Spinal cord (tissue), 10 donors: Measurements from ENCODE around the gene CYP3A5. TPM values are rescaled to one million over a fixed set of nuclear protein-coding genes. Genes with fewer than 3 reads are reported as not detected.
"Not testable (repeated sequence)": the region's sequence is repeated elsewhere in the genome, so short reads cannot be mapped to it uniquely, and the experiment has no call there.

Source experiments
- DNase-seq, 6 donors: peaks; one replicate each; pipeline versions ENCODE4 v3.0.0 to v3.0.0-alpha.2; 2013 to 2015; ENCODE audit warnings: low spot score in 6 of 6, low read depth in 4 of 6
- H3K27ac ChIP-seq: one replicate; pipeline ENCODE4 v1.5.1; 2013; ENCODE audit warnings: low read depth, low read length, control low read depth
- H3K27me3 ChIP-seq: one replicate; pipeline ENCODE4 v1.6.1; 2013; ENCODE audit warnings: low read length; ENCODE audit not compliant: control insufficient read depth, insufficient read depth
- H3K36me3 ChIP-seq: one replicate; pipeline ENCODE4 v1.6.1; 2013; ENCODE audit warnings: low read length; ENCODE audit not compliant: control insufficient read depth, insufficient read depth
- H3K4me1 ChIP-seq: one replicate; pipeline ENCODE4 v1.6.1; 2013; ENCODE audit warnings: low read length; ENCODE audit not compliant: control insufficient read depth, insufficient read depth
- H3K4me3 ChIP-seq: one replicate; pipeline ENCODE4 v1.5.1; 2013; ENCODE audit warnings: low read depth, low read length, control low read depth
- H3K9me3 ChIP-seq: one replicate; pipeline ENCODE4 v1.6.1; 2013; ENCODE audit warnings: low read length; ENCODE audit not compliant: control insufficient read depth, insufficient read depth
- WGBS: methylation state at CpG from one replicate; pipeline ENCODE4 v1.1.5; 2013; ENCODE audit warnings: missing lambda C conversion rate; ENCODE audit not compliant: insufficient coverage; 5-methylcytosine and 5-hydroxymethylcytosine counted together
- polyA plus RNA-seq, 2 donors: library from polyadenylated mRNA; unstranded; fragments of 120-200 nt; gene quantifications; one replicate each; pipeline ENCODE4 v1.2.1, GENCODE V29; 2013; ENCODE audit not compliant: insufficient read length in 2 of 2
- total RNA-seq, 2 donors: library from RNA; depleted of rRNA in 1 of 2; stranded (reverse); fragments of 120-200 nt in 1 of 2; fragments of >200 nt in 1 of 2; gene quantifications; one replicate each; pipeline versions ENCODE4 v1.2.3 to v1.2.4, GENCODE V29; 2013 to 2014
- donor health status: healthy.

The CYP3A5 gene
- total and polyA plus RNA-seq, 4 donors, result 2.6 to 8.4 (median 4.9) TPM

DNA sequence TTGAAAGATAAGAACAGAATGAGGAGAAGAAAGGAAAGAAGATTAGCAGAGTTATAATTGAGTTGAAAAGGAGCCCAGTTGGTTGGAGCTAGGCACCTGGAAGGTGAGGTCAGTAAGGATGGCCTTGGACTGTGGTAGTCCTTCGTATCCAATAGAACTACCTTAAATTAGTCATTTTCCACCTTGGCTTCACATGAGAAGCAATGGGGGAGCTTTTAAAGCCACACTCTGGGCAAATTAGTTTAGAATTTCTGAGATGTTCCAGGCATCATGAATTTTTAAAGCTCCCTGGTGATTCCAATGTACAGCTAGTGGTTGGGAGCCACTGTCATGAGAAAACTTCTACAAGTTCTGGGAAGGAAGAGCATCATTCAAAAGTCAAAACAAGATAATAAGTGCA, 27.3 kb upstream of the CYP3A5 start:
- DNase-seq, result peak in 1 of 6 donors; percentile 0
- Histone ChIP-seq H3K4me3 (no peak overlapping the region), H3K36me3 (no peaks in the 10 kb centered on the region), H3K9me3 (peaks cover 9% of the 10 kb centered on the region), H3K27ac (no peak overlapping the region), H3K27me3 (no peaks in the 10 kb centered on the region), H3K4me1 (no peaks in the 10 kb centered on the region)
- WGBS, result no CpG with 5 or more reads among the region's 1 CpG

DNA sequence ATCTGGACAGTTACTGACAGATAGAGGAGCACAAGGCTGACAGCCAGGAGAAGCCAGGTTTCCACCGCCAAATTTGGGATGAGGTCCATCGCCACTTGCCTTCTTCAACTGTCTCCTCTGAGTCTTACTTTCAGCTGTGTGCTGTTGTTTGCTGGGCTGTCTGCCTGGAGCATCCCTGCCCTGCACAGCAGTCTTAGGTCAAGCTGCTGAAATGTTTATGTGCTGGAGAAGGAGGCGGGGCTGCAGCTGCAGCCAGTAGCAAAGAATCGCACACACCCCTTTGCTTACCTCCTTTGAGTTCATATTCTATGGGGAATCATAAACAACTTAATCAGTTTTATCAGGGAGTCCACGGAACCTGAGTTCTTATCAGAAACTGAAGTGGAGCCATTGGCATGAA, 20.1 kb upstream of the CYP3A5 start:
- Histone ChIP-seq H3K9me3 (no peaks in the 10 kb centered on the region), H3K4me3 (no peak overlapping the region), H3K36me3 (no peaks in the 10 kb centered on the region), H3K27ac (no peak overlapping the region), H3K4me1 (no peaks in the 10 kb centered on the region), H3K27me3 (no peaks in the 10 kb centered on the region)
- WGBS, result 89% methylated on average over 3 of the region's 5 CpGs
- DNase-seq, result no peak

DNA sequence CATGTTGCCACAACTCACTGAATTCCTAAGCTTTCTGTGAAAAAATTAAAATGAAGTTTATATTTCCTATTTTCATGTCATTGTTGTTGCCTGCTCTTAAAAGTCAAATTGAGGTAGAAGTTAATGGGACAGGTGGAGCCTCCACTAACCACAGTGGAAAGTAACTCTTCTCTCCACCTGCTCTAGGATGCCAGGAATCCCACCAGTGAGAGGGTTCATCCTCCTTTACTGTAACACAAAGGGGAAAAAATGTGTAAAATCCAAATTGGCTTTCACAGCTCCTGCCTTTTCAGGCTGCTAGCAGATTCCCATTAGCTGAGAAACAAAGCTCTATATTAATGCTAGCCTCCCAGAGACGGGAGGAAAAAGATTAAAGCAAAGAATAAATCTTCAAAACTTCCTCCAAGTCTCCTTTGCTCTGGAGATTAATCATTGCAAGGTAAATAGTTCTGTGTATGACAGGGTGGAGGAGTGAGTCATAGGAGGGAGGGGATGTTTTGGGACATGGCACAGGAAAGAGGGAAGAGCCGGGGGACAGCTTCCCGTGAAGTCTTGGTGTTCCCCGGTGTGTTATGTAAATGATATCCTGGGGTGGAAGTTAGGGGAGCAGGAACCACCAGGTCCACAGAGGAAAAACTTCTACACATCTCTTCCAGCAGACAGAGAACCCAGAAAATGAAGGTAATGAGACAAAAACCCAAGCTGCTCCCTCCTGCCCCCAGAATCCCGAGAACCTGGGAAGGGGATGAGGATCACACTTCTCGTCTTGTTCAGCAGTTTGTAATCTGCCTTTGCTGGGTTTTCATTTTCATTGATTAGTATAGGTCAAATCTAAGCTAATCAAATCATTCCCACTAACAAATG, 19.3 kb upstream of the CYP3A5 start:
- H3K27me3 ChIP-seq, H3K4me1 ChIP-seq, H3K9me3 ChIP-seq, H3K36me3 ChIP-seq, H3K4me3 ChIP-seq, H3K27ac ChIP-seq, DNase-seq: not testable (repeated sequence)
- WGBS, result no CpG with 5 or more reads among the region's 6 CpGs

DNA sequence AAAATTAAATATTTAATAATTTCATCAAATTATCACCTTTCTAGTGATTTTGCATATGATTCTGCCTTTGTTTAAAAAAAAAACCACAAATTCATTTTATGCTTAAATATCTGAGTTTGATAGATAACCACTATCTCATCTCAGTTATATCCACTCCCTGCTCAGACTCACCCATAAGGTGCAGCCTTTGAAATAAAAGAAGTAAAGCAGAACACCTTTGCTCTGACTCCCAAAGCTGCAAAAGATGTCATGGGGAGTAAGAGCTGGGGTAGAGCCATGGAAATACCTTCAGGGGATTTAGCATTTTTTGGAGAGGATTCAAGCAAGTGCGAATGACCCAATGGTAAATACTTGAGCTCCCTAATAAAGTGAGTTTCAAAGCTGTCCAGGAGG, 15.1 kb upstream of the CYP3A5 start:
- Histone ChIP-seq H3K4me3 (no peak overlapping the region), H3K27ac (no peak overlapping the region), H3K36me3 (no peaks in the 10 kb centered on the region), H3K9me3 (no peaks in the 10 kb centered on the region), H3K4me1 (no peaks in the 10 kb centered on the region), H3K27me3 (no peaks in the 10 kb centered on the region)
- no peak for DNase-seq
- no CpG with 5 or more reads among the region's 1 CpG for WGBS

DNA sequence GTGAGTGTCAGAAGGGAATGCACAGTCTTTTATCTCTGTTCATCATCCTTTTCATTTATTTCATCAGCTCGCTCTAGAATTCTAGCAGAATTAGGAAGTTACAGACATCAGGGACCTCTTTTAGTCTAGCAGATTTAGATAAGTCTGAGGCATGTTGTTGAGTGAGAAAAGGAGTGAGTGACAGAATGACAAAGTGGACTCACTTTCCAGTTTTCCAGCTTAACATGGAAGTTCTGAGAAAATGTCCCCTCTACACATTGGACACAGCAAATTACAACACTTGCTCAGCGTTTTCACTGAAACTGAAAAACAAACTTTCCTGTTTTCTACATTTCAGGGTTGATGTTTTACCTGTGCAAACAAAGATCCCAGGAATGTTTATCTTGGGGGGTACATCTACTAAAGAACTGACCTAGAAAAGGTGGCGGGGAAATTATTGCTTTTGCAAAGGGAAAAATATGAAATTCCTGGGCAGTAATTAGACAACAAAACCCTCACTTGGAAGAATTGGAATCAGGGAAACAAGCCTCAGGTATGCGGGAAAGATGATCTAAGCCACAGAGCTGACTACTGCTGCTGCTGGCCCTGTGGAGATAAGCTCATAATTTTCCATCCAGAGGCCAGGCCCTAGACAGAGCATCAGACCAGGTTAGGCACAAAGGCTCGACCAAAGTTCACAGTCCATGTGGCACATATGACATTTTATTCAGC, 14.6 kb upstream of the CYP3A5 start:
- 100% methylated on average over 2 of the region's 5 CpGs for WGBS
- H3K27me3 ChIP-seq, result no peaks in the 10 kb centered on the region

DNA sequence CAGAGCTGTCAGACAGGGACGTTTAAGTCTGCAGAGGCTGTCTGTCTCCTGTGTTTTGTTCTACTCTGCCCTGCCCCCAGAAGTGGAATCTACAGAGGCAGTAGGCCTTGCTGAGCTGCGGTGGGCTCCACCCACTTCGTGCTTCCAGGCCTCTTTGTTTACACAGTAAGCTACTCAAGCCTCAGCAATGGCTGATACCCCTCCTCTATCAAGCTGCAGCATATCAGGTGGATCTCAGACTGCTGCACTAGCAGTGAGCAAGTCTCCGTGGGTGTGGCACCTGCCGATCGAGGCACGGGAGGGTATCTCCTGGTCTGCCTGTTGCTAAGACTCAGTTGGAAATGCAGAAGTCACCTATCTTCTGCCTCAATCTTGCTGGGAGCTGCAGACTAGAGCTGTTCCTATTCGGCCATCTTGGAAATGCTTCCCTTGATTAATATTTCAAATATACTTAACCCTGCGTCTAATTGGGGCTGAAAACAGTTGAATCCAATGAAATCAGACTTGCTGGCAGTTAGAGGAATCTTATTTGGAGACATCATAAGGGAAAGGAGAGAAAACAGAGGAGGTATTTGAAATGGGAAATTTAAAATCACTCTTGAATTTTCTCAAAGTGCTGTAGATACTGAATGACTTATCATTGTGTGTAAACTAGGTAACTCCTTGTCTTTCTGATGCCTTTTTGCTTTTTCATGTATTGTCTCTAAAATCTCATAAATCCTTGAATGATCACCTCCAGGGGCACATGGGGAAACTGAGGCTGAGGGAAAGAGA, 13.8 kb upstream of the CYP3A5 start:
- no peaks in the 10 kb centered on the region for H3K4me1 ChIP-seq
- no peaks in the 10 kb centered on the region for H3K27me3 ChIP-seq
- no peaks in the 10 kb centered on the region for H3K36me3 ChIP-seq
- no peaks in the 10 kb centered on the region for H3K9me3 ChIP-seq
- DNase-seq, result no peak
- no peak overlapping the region for H3K4me3 ChIP-seq
- H3K27ac ChIP-seq, result no peak overlapping the region
- 2% methylated on average over 3 of the region's 9 CpGs for WGBS

More for the DNA sequence above, 14.6 kb upstream of the CYP3A5 start:
- DNase-seq, result no peak
- no peaks in the 10 kb centered on the region for H3K9me3 ChIP-seq
- H3K4me3 ChIP-seq, result no peak overlapping the region
- H3K27ac ChIP-seq, result no peak overlapping the region
- H3K4me1 ChIP-seq, result no peaks in the 10 kb centered on the region
- no peaks in the 10 kb centered on the region for H3K36me3 ChIP-seq

DNA sequence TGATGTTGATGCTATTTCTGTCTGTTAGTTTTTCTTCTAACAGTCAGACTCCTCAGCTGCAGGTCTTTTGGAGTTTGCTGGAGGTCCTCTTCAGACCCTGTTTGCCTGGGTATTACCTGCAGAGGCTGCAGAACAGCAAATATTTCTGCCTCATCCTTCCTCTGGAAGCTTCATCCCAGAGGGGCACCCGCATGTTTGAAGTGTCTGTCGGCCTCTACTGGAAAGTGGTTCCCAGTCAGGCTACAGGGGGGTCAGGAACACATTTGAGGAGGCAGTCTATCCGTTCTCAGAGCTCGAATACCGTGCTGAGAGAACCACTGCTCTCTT, 13.3 kb upstream of the CYP3A5 start:
- no peak for DNase-seq
- Histone ChIP-seq H3K27me3 (no peaks in the 10 kb centered on the region), H3K4me3 (no peak overlapping the region), H3K36me3 (no peaks in the 10 kb centered on the region), H3K27ac (no peak overlapping the region), H3K4me1 (no peaks in the 10 kb centered on the region), H3K9me3 (no peaks in the 10 kb centered on the region)
- whole genome bisulfite sequencing, result 51% methylated on average over 5 of the region's 5 CpGs

DNA sequence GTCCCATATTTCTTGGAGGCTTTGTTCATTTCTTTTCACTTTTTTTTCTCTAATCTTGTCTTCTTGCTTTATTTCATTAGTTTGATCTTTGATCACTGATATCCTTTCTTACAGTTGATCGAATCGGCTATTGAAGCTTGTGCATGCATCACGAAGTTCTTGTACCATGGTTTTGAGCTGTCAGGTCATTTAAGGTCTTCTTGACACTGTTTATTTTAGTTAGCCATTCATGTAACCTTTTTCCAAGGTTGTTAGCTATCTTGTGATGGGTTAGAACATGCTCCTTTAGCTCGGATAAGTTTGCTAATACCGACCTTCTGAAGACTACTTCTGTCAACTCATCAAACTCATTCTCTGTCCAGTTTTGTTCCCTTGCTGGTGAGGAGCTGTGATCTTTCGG, 12.8 kb upstream of the CYP3A5 start:
- H3K27me3 ChIP-seq, DNase-seq: not testable (repeated sequence)
- WGBS, result 100% methylated on average over 2 of the region's 6 CpGs

DNA sequence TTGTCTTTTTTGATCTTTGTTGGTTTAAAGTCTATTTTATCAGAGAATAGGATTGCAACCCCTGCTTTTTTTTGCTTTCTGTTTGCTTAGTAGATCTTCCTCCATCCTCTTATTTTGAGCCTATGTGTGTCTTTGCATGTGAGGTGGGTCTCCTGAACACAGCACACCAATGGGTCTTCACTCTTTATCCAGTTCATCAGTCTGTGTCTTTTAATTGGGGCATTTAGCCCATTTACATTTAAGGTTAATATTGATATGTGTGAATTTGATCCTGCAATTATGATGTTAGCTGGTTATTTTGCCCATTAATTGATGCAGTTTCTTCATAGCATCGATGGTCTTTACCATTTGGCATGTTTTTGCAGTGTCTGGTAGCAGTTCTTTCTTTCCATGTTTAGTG, 11.9 kb upstream of the CYP3A5 start:
- not testable (repeated sequence) for H3K4me1 ChIP-seq, DNase-seq, H3K27ac ChIP-seq, H3K4me3 ChIP-seq, H3K27me3 ChIP-seq, H3K36me3 ChIP-seq, H3K9me3 ChIP-seq
- WGBS, result 88% methylated on average over 1 of the region's 1 CpG

More for the DNA sequence above, 12.8 kb upstream of the CYP3A5 start:
- H3K4me1 ChIP-seq, H3K27ac ChIP-seq, H3K4me3 ChIP-seq, H3K9me3 ChIP-seq, H3K36me3 ChIP-seq: not testable (repeated sequence)
